Activated B cell treated with CpG ODN at 0.5 μM for 24 hours (primary cell): ENCODE measurements around the gene KAT6B. TPM values are rescaled to one million over a fixed set of nuclear protein-coding genes. Genes with fewer than 3 reads are reported as not detected.

Experiments used
- ATAC-seq: fragments of 200-7000 bp; cut with Tn5 transposase; one replicate; pipeline ENCODE4 v1.10.0; 2021; ENCODE audit warnings: low read depth, mild to moderate bottlenecking, moderate library complexity
- CTCF ChIA-PET: fragments of 350-600 bp; sonication (Branson Sonifier 250); formaldehyde crosslinking; loops from one replicate; lab custom pipeline; 2021; ENCODE audit warnings: antibody characterized with exemption; lab: Charles Lee
- POLR2A ChIA-PET: fragments of 350-600 bp; sonication (Branson Sonifier 250); formaldehyde crosslinking; loops from one replicate; lab custom pipeline; 2021; ENCODE audit warnings: antibody characterized with exemption; lab: Charles Lee
- DNase-seq: peaks from one replicate; pipeline ENCODE4 v3.0.0; 2022
- H3K27ac Mint-ChIP-seq: one replicate; pipeline ENCODE4 v1.8.0; 2020; ENCODE audit warnings: mixed read lengths
- H3K27me3 Mint-ChIP-seq: one replicate; pipeline ENCODE4 v1.8.0; 2021; ENCODE audit warnings: mixed read lengths
- H3K36me3 Mint-ChIP-seq: one replicate; pipeline ENCODE4 v1.8.0; 2021; ENCODE audit warnings: low read depth, mixed read lengths
- H3K4me1 Mint-ChIP-seq: one replicate; pipeline ENCODE4 v1.8.0; 2021; ENCODE audit warnings: mixed read lengths
- H3K4me3 Mint-ChIP-seq: one replicate; pipeline ENCODE4 v1.8.0; 2020; ENCODE audit warnings: mild to moderate bottlenecking, mixed read lengths
- H3K9me3 Mint-ChIP-seq: one replicate; pipeline ENCODE4 v1.8.0; 2020; ENCODE audit warnings: mixed read lengths
- intact Hi-C: fragments of 100-400 bp; cut with micrococcal nuclease; formaldehyde crosslinking; loops from one replicate; pipeline ENCODE4 v1.15.1; 2024
- total RNA-seq: library from RNA; stranded (reverse); gene quantifications from 2 replicates; pipeline ENCODE4 v1.2.3, GENCODE V29; 2022
- TF ChIP-seq, protein P1 (sequence below): fragments of 200-600 bp; IDR thresholded peaks from one replicate; pipeline ENCODE4 v1.8.0; 2022; ENCODE audit warnings: antibody characterized with exemption, mild to moderate bottlenecking

The KAT6B gene
- total RNA-seq, 1 donor from 2014 or later, result 45.2 TPM

DNA sequence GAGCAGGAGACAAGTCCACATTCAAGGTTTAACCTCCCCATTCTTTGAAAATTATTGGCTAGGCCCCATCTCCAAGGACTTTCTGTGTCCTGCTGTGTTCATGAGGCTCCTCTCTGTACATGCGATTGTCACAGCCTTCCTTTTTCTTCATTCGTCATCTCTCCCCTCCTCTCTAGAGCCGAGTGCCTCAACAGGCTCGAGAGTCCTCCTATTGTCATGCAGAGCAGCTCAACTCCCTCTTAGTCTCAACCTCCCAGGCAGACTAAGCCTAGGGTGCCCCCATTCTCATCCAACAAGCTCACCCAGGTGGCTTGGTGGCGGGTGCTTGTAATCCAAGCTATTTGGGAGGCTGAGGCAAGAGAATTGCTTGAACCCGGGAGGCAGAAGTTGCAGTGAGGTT is 249.9 kb downstream of the KAT6B start:
- intact Hi-C loops, result no loop called here
- no peaks in the 10 kb centered on the region for H3K4me1 Mint-ChIP-seq
- TF ChIP-seq, protein P1, sequence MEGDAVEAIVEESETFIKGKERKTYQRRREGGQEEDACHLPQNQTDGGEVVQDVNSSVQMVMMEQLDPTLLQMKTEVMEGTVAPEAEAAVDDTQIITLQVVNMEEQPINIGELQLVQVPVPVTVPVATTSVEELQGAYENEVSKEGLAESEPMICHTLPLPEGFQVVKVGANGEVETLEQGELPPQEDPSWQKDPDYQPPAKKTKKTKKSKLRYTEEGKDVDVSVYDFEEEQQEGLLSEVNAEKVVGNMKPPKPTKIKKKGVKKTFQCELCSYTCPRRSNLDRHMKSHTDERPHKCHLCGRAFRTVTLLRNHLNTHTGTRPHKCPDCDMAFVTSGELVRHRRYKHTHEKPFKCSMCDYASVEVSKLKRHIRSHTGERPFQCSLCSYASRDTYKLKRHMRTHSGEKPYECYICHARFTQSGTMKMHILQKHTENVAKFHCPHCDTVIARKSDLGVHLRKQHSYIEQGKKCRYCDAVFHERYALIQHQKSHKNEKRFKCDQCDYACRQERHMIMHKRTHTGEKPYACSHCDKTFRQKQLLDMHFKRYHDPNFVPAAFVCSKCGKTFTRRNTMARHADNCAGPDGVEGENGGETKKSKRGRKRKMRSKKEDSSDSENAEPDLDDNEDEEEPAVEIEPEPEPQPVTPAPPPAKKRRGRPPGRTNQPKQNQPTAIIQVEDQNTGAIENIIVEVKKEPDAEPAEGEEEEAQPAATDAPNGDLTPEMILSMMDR, result no peak
- no peak for ATAC-seq
- H3K27me3 Mint-ChIP-seq, result no peaks in the 10 kb centered on the region
- no peaks in the 10 kb centered on the region for H3K36me3 Mint-ChIP-seq
- H3K9me3 Mint-ChIP-seq, result peaks cover 3% of the 10 kb centered on the region
- no peak overlapping the region for H3K4me3 Mint-ChIP-seq
- no peak overlapping the region for H3K27ac Mint-ChIP-seq
- POLR2A ChIA-PET, result no interaction called here
- no peak for DNase-seq
- CTCF ChIA-PET, result no interaction called here

GRCh38 chr10:75079436-75080083 is 253.2 kb downstream of the KAT6B start:
- intact Hi-C loops, result no loop called here
- Mint-ChIP-seq H3K36me3 (no peaks in the 10 kb centered on the region), H3K9me3 (peaks cover 6% of the 10 kb centered on the region), H3K27ac (no peak overlapping the region), H3K27me3 (no peaks in the 10 kb centered on the region), H3K4me3 (no peak overlapping the region), H3K4me1 (no peaks in the 10 kb centered on the region)
- TF ChIP-seq, protein P1, result no peak
- no peak for ATAC-seq
- no peak for DNase-seq
- POLR2A ChIA-PET, result no interaction called here
- CTCF ChIA-PET, result no interaction called here

- TF ChIP-seq, protein P1, result no peak
- Mint-ChIP-seq H3K4me3 (no peak overlapping the region), H3K27ac (no peak overlapping the region), H3K9me3 (peaks cover 6% of the 10 kb centered on the region), H3K36me3 (no peaks in the 10 kb centered on the region), H3K27me3 (no peaks in the 10 kb centered on the region), H3K4me1 (no peaks in the 10 kb centered on the region)
- intact Hi-C loops, result no loop called here
- DNase-seq (no peak), ATAC-seq (no peak)
- ChIA-PET CTCF (no interaction called here), POLR2A (no interaction called here)
These were observed 254.2 kb downstream of the KAT6B start for GRCh38 chr10:75080554-75080953.

DNA sequence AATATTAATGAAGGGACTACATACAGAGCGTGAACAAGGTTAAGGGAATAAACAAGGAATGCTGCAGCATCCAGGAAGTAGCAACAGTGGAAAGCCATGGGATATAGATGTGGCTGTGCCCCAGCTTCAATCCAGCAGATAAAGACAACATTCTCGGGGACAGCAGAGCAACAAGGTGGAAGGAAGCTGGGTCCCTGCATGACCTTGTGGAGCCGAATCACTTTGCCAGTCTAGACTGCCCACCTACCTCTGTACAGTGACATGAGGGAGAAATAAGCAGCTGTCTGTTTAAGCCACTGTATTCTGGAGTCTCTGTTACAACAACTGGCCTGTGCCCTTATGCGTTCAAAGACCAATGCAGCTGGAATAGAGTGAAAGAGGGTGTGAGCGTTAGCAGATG is 255.0 kb downstream of the KAT6B start:
- Mint-ChIP-seq H3K27ac (no peak overlapping the region), H3K9me3 (peaks cover 6% of the 10 kb centered on the region), H3K4me1 (no peaks in the 10 kb centered on the region), H3K27me3 (no peaks in the 10 kb centered on the region), H3K4me3 (no peak overlapping the region), H3K36me3 (no peaks in the 10 kb centered on the region)
- TF ChIP-seq, protein P1, result no peak
- ChIA-PET CTCF (no interaction called here), POLR2A (no interaction called here)
- intact Hi-C loops, result no loop called here
- no peak for DNase-seq
- ATAC-seq, result no peak
